B cell (primary cell): Measurements from ENCODE around the gene CT55. TPM values are rescaled to one million over a fixed set of nuclear protein-coding genes. Genes with fewer than 3 reads are reported as not detected.
"Not testable (repeated sequence)": the region's sequence is repeated elsewhere in the genome, so short reads cannot be mapped to it uniquely, and the experiment has no call there.

Source experiments
- ATAC-seq: fragments of 200-7000 bp; cut with Tn5 transposase; one replicate; pipeline ENCODE4 v1.10.0; 2021; ENCODE audit warnings: low read depth, mild to moderate bottlenecking, moderate number of reproducible peaks, moderate library complexity
- CTCF ChIA-PET: fragments of 350-600 bp; sonication (Branson Sonifier 250); formaldehyde crosslinking; loops from one replicate; lab custom pipeline; 2021; ENCODE audit warnings: antibody characterized with exemption, inconsistent platforms; lab: Charles Lee
- POLR2A ChIA-PET: fragments of 350-600 bp; sonication (Branson Sonifier 250); formaldehyde crosslinking; loops from one replicate; lab custom pipeline; 2021; ENCODE audit warnings: antibody characterized with exemption; lab: Charles Lee
- DNase-seq: peaks from one replicate; pipeline ENCODE4 v3.0.0; 2013
- H2AFZ ChIP-seq: 2 replicates; pipeline ENCODE4 v1.6.1; 2012; ENCODE audit warnings: mild to moderate bottlenecking, low read depth, low read length; ENCODE audit not compliant: insufficient read depth, poor library complexity, severe bottlenecking
- H3K27ac ChIP-seq, 2 donors: 1 replicate in 1 of 2; 2 replicates in 1 of 2; pipeline ENCODE4 v1.5.1; 2012 to 2013; ENCODE audit warnings: low read length in 2 of 2, mild to moderate bottlenecking in 2 of 2, moderate library complexity in 1 of 2
- H3K27me3 ChIP-seq, 4 experiments: fragments of 200-600 bp in 1 of 4; sonication (generic) in 1 of 4; replicated peaks in 1 of 4; 1 replicate in 2 of 4; 2 replicates in 2 of 4; pipeline versions ENCODE4 v1.6.1 to v1.7.0; 2013 to 2016; ENCODE audit warnings: low read length in 3 of 4, mild to moderate bottlenecking in 2 of 4, mixed read lengths in 1 of 4, moderate library complexity in 1 of 4; ENCODE audit not compliant: insufficient read depth in 4 of 4, control insufficient read depth in 3 of 4; ENCODE audit errors: control extremely low read depth in 1 of 4
- H3K36me3 ChIP-seq, 2 experiments: replicated peaks in 1 of 2; 1 replicate in 1 of 2; 2 replicates in 1 of 2; pipeline versions ENCODE4 v1.6.1 to v1.7.1; 2013; ENCODE audit warnings: low read length in 1 of 2; ENCODE audit not compliant: insufficient read depth in 2 of 2, control insufficient read depth in 1 of 2; ENCODE audit errors: control extremely low read depth in 1 of 2, extremely low read depth in 1 of 2
- H3K4me1 ChIP-seq, 2 donors: fragments of 200-600 bp in 1 of 2; sonication (generic) in 1 of 2; 1 replicate in 1 of 2; 2 replicates in 1 of 2; pipeline versions ENCODE4 v1.5.1 to v1.6.1; 2013 to 2017; ENCODE audit warnings: low read length in 2 of 2; ENCODE audit not compliant: control insufficient read depth in 2 of 2, insufficient read depth in 2 of 2
- H3K4me2 ChIP-seq: replicated peaks from 2 replicates; pipeline ENCODE3; 2012; ENCODE audit warnings: mild to moderate bottlenecking, low read depth, low read length; ENCODE audit not compliant: poor library complexity, severe bottlenecking
- H3K4me3 ChIP-seq, 5 experiments: fragments of 200-600 bp in 1 of 5; sonication (generic) in 1 of 5; 1 replicate in 3 of 5; 2 replicates in 2 of 5; pipeline versions ENCODE4 v1.5.1 to v1.7.0; 2011 to 2016; ENCODE audit warnings: low read length in 4 of 5, mild to moderate bottlenecking in 4 of 5, low read depth in 2 of 5, control low read depth in 1 of 5, moderate library complexity in 1 of 5; ENCODE audit not compliant: insufficient read depth in 1 of 5; ENCODE audit errors: control extremely low read depth in 1 of 5, extremely low read depth in 1 of 5
- H3K79me2 ChIP-seq: fragments of 200-600 bp; sonication (generic); one replicate; pipeline ENCODE4 v1.6.0; 2016; ENCODE audit warnings: low read length; ENCODE audit not compliant: control insufficient read depth, insufficient read depth
- H3K9ac ChIP-seq: fragments of 200-600 bp; sonication (generic); 2 replicates; pipeline ENCODE4 v1.6.1; 2017; ENCODE audit warnings: mild to moderate bottlenecking, low read length, moderate library complexity
- H3K9me3 ChIP-seq, 3 donors: one replicate each; pipeline versions ENCODE4 v1.6.1 to v1.7.1; 2013; ENCODE audit warnings: low read length in 2 of 3; ENCODE audit not compliant: control insufficient read depth in 2 of 3, insufficient read depth in 1 of 3; ENCODE audit errors: control extremely low read depth in 1 of 3
- H4K20me1 ChIP-seq: 2 replicates; pipeline ENCODE4 v1.6.0; 2012; ENCODE audit warnings: mild to moderate bottlenecking, low read length; ENCODE audit not compliant: insufficient read depth, control insufficient read depth, poor library complexity, severe bottlenecking
- H3K27ac Mint-ChIP-seq: one replicate; pipeline ENCODE4 v1.8.0; 2021; ENCODE audit warnings: mixed read lengths
- H3K27me3 Mint-ChIP-seq: one replicate; pipeline ENCODE4 v1.8.0; 2021; ENCODE audit warnings: mixed read lengths
- H3K4me1 Mint-ChIP-seq: one replicate; pipeline ENCODE4 v1.8.0; 2021; ENCODE audit warnings: mixed read lengths
- H3K4me3 Mint-ChIP-seq: one replicate; pipeline ENCODE4 v1.8.0; 2021; ENCODE audit warnings: mixed read lengths
- H3K9me3 Mint-ChIP-seq: one replicate; pipeline ENCODE4 v1.8.0; 2022; ENCODE audit warnings: mixed read lengths; ENCODE audit not compliant: insufficient read depth
- EZH2 ChIP-seq: IDR thresholded peaks from 2 replicates; pipeline ENCODE4 v1.6.1; 2012; ENCODE audit warnings: borderline replicate concordance, low read depth, mild to moderate bottlenecking, moderate library complexity, low read length; ENCODE audit not compliant: insufficient read depth, poor library complexity, severe bottlenecking
- WGBS: methylation state at CpG from one replicate; pipeline ENCODE4 v1.1.5; 2013; ENCODE audit warnings: missing lambda C conversion rate; ENCODE audit not compliant: insufficient coverage; 5-methylcytosine and 5-hydroxymethylcytosine counted together
- intact Hi-C: fragments of 100-400 bp; cut with micrococcal nuclease; formaldehyde crosslinking; loops from one replicate; pipeline ENCODE4 v1.10.0; 2022
- polyA plus RNA-seq: library from polyadenylated mRNA; depleted of rRNA; stranded (reverse); fragments of >200 nt; gene quantifications from 2 replicates; pipeline ENCODE4 v1.2.3, GENCODE V29; 2012
- total RNA-seq, 2 donors: library from RNA; stranded (reverse); fragments of 120-200 nt in 1 of 2; gene quantifications; 1 replicate in 1 of 2; 2 replicates in 1 of 2; pipeline versions ENCODE4 v1.2.3 to v1.2.4, GENCODE V29; 2013 to 2022
- TF ChIP-seq, protein P1 (sequence below): fragments of 200-600 bp; IDR thresholded peaks from one replicate; pipeline ENCODE4 v1.8.0; 2022; ENCODE audit warnings: antibody characterized with exemption, mild to moderate bottlenecking

CT55 gene
- total and polyA plus RNA-seq, 2 donors (not counting 1 experiment from before 2014, with no cell fraction given), result not detected

DNA sequence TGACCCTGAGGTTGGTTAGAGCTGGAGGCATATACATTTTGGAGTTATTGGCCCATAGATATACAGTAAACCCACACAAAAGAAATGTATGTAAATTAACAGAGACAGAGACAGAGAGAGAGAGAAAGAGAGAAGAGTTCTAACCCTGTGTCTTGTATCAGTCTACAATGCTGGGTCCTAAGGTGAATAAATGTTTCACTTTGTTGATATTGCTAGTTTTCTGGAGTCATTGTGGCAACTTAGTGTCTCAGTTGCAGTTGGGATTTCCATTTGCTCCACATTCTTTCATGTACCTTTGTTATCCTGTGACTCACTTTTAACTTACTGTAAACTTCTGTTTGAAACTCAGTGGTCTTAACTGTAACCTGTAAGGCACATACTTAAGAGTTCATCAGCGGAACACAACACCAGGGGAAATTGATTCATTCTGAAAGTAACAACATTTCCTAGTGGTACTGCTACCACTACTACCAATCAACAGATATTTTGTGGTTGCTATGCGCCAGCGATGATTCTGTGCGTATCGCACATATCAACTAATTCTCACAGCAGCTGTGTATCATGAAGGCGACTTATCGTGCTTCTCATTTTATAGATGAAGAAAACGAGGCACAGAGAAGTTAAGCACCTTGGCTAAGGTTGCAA is 42.1 kb upstream of the CT55 start:
- no peaks in the 10 kb centered on the region for H3K36me3 ChIP-seq
- 80% methylated on average over 1 of the region's 8 CpGs for WGBS
- Mint-ChIP-seq H3K9me3 (no peaks in the 10 kb centered on the region), H3K27ac (no peak overlapping the region), H3K4me3 (no peak overlapping the region), H3K27me3 (peaks cover 6% of the 10 kb centered on the region), H3K4me1 (no peaks in the 10 kb centered on the region)
- TF ChIP-seq EZH2, result no peak
- TF ChIP-seq, protein P1, sequence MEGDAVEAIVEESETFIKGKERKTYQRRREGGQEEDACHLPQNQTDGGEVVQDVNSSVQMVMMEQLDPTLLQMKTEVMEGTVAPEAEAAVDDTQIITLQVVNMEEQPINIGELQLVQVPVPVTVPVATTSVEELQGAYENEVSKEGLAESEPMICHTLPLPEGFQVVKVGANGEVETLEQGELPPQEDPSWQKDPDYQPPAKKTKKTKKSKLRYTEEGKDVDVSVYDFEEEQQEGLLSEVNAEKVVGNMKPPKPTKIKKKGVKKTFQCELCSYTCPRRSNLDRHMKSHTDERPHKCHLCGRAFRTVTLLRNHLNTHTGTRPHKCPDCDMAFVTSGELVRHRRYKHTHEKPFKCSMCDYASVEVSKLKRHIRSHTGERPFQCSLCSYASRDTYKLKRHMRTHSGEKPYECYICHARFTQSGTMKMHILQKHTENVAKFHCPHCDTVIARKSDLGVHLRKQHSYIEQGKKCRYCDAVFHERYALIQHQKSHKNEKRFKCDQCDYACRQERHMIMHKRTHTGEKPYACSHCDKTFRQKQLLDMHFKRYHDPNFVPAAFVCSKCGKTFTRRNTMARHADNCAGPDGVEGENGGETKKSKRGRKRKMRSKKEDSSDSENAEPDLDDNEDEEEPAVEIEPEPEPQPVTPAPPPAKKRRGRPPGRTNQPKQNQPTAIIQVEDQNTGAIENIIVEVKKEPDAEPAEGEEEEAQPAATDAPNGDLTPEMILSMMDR, result no peak
- ChIA-PET CTCF (no interaction called here), POLR2A (no interaction called here)
- H3K4me1 ChIP-seq, result no peaks in the 10 kb centered on the region
- no peaks in the 10 kb centered on the region for H3K9me3 ChIP-seq
- no peak overlapping the region for H3K4me2 ChIP-seq
- H3K27me3 ChIP-seq, result no peaks in the 10 kb centered on the region
- H4K20me1 ChIP-seq, result no peaks in the 10 kb centered on the region
- no peak overlapping the region for H3K27ac ChIP-seq
- DNase-seq, result no peak
- H3K9ac ChIP-seq, result no peak overlapping the region
- H3K79me2 ChIP-seq, result no peaks in the 10 kb centered on the region
- no peak overlapping the region for H3K4me3 ChIP-seq
- intact Hi-C loops, result no loop called here
- H2AFZ ChIP-seq, result no peak overlapping the region
- no peak for ATAC-seq

DNA sequence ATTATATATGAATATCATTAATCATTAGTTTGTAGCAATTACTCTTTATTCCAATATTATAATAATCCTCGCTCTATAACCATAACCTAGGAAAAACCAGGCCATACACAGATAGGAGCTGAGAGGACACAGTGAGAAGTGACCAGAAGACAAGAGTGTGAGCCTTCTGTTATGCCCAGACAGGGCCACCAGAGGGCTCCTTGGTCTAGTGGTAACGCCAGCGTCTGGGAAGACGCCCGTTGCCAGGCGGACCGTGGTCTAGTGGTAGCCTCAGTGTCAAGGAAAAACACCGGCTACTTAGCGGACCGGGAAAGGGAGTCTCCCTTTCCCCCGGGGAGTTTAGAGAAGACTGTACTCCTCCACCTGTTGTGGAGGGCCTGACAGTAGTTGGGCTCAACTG is 35.2 kb upstream of the CT55 start:
- ATAC-seq, POLR2A ChIA-PET, CTCF ChIA-PET, H3K4me3 Mint-ChIP-seq, H3K27ac ChIP-seq, H3K36me3 ChIP-seq, H3K4me3 ChIP-seq, H3K27me3 ChIP-seq, H3K9me3 Mint-ChIP-seq, intact Hi-C loops, H3K4me1 Mint-ChIP-seq, H3K4me2 ChIP-seq, H3K79me2 ChIP-seq, H3K9ac ChIP-seq, H3K27me3 Mint-ChIP-seq, H3K27ac Mint-ChIP-seq, H4K20me1 ChIP-seq, H3K9me3 ChIP-seq, H2AFZ ChIP-seq, H3K4me1 ChIP-seq: not testable (repeated sequence)
- 24% methylated on average over 7 of the region's 11 CpGs for WGBS
- DNase-seq, result peak; percentile 6
- TF ChIP-seq, protein P1, result peak; percentile 55
